ENCODE results near the gene KIF6. TPM values are rescaled to one million over a fixed set of nuclear protein-coding genes. Genes with fewer than 3 reads are reported as not detected.
A peak's percentile ranks its signal among the peaks of the same experiment; 100 is the strongest.

The KIF6 gene
- total and polyA plus RNA-seq, 2 donors = 0.24 to 0.37 TPM

- no peaks in the 10 kb centered on the region for H3K4me1 ChIP-seq (ENCODE audit: control insufficient read depth in 2 of 2, insufficient read depth in 2 of 2, low read length in 2 of 2)
- no peaks in the 10 kb centered on the region for H3K27me3 ChIP-seq (ENCODE audit: control insufficient read depth in 2 of 2, insufficient read depth in 1 of 2, low read length in 1 of 2)
- no peak overlapping the region for H3K27ac ChIP-seq (ENCODE audit: low read depth in 1 of 2, low read length in 1 of 2)
- H3K4me3 ChIP-seq (ENCODE audit: low read length in 2 of 2) = no peak overlapping the region
- 97% methylated on average over 2 of the region's 2 CpGs for WGBS
- H3K36me3 ChIP-seq (ENCODE audit: control insufficient read depth in 2 of 2, insufficient read depth in 2 of 2, low read length in 1 of 2) = no peaks in the 10 kb centered on the region
- DNase-seq (ENCODE audit: low read depth in 6 of 9, low spot score in 9 of 9) = no peak
- H3K9me3 ChIP-seq (ENCODE audit: control insufficient read depth in 2 of 2, insufficient read depth in 1 of 2, low read length in 1 of 2) = no peaks in the 10 kb centered on the region
Measured at GRCh38 chr6:39567091-39567490, 158.1 kb downstream of the KIF6 start.

GRCh38 chr6:39566456-39566855 lies 158.8 kb downstream of the KIF6 start:
- Histone ChIP-seq H3K27me3 (ENCODE audit: control insufficient read depth in 2 of 2, insufficient read depth in 1 of 2, low read length in 1 of 2) (no peaks in the 10 kb centered on the region), H3K4me1 (ENCODE audit: control insufficient read depth in 2 of 2, insufficient read depth in 2 of 2, low read length in 2 of 2) (no peaks in the 10 kb centered on the region), H3K4me3 (ENCODE audit: low read length in 2 of 2) (no peak overlapping the region), H3K9me3 (ENCODE audit: control insufficient read depth in 2 of 2, insufficient read depth in 1 of 2, low read length in 1 of 2) (no peaks in the 10 kb centered on the region), H3K36me3 (ENCODE audit: control insufficient read depth in 2 of 2, insufficient read depth in 2 of 2, low read length in 1 of 2) (no peaks in the 10 kb centered on the region), H3K27ac (ENCODE audit: low read depth in 1 of 2, low read length in 1 of 2) (no peak overlapping the region)
- DNase-seq (ENCODE audit: low read depth in 6 of 9, low spot score in 9 of 9) = no peak

- no peak for DNase-seq (ENCODE audit: low read depth in 6 of 9, low spot score in 9 of 9)
- Histone ChIP-seq H3K27me3 (ENCODE audit: control insufficient read depth in 2 of 2, insufficient read depth in 1 of 2, low read length in 1 of 2) (no peaks in the 10 kb centered on the region), H3K9me3 (ENCODE audit: control insufficient read depth in 2 of 2, insufficient read depth in 1 of 2, low read length in 1 of 2) (no peaks in the 10 kb centered on the region), H3K36me3 (ENCODE audit: control insufficient read depth in 2 of 2, insufficient read depth in 2 of 2, low read length in 1 of 2) (no peaks in the 10 kb centered on the region), H3K4me3 (ENCODE audit: low read length in 2 of 2) (no peak overlapping the region), H3K27ac (ENCODE audit: low read depth in 1 of 2, low read length in 1 of 2) (no peak overlapping the region), H3K4me1 (ENCODE audit: control insufficient read depth in 2 of 2, insufficient read depth in 2 of 2, low read length in 2 of 2) (no peaks in the 10 kb centered on the region)
- WGBS = 97% methylated on average over 1 of the region's 1 CpG
Measured at GRCh38 chr6:39565956-39566355, 159.3 kb downstream of the KIF6 start.

GRCh38 chr6:39563566-39564311 lies 161.5 kb downstream of the KIF6 start:
- Histone ChIP-seq H3K27ac (ENCODE audit: low read depth in 1 of 2, low read length in 1 of 2) (no peak overlapping the region), H3K27me3 (ENCODE audit: control insufficient read depth in 2 of 2, insufficient read depth in 1 of 2, low read length in 1 of 2) (no peaks in the 10 kb centered on the region), H3K4me3 (ENCODE audit: low read length in 2 of 2) (no peak overlapping the region), H3K36me3 (ENCODE audit: control insufficient read depth in 2 of 2, insufficient read depth in 2 of 2, low read length in 1 of 2) (no peaks in the 10 kb centered on the region), H3K4me1 (ENCODE audit: control insufficient read depth in 2 of 2, insufficient read depth in 2 of 2, low read length in 2 of 2) (no peaks in the 10 kb centered on the region), H3K9me3 (ENCODE audit: control insufficient read depth in 2 of 2, insufficient read depth in 1 of 2, low read length in 1 of 2) (no peaks in the 10 kb centered on the region)
- peak in 1 of 9 donors; percentile 4 for DNase-seq (ENCODE audit: low read depth in 6 of 9, low spot score in 9 of 9)
- WGBS = 65% methylated on average over 3 of the region's 3 CpGs

GRCh38 chr6:39561536-39562266 lies 163.5 kb downstream of the KIF6 start:
- H3K27me3 ChIP-seq (ENCODE audit: control insufficient read depth in 2 of 2, insufficient read depth in 1 of 2, low read length in 1 of 2) = no peaks in the 10 kb centered on the region
- H3K27ac ChIP-seq (ENCODE audit: low read depth in 1 of 2, low read length in 1 of 2) = no peak overlapping the region
- no peaks in the 10 kb centered on the region for H3K9me3 ChIP-seq (ENCODE audit: control insufficient read depth in 2 of 2, insufficient read depth in 1 of 2, low read length in 1 of 2)
- no peak overlapping the region for H3K4me3 ChIP-seq (ENCODE audit: low read length in 2 of 2)
- H3K36me3 ChIP-seq (ENCODE audit: control insufficient read depth in 2 of 2, insufficient read depth in 2 of 2, low read length in 1 of 2) = no peaks in the 10 kb centered on the region
- no peaks in the 10 kb centered on the region for H3K4me1 ChIP-seq (ENCODE audit: control insufficient read depth in 2 of 2, insufficient read depth in 2 of 2, low read length in 2 of 2)
- 94% methylated on average over 5 of the region's 5 CpGs for WGBS
- DNase-seq (ENCODE audit: low read depth in 6 of 9, low spot score in 9 of 9) = no peak

GRCh38 chr6:39560915-39561314 lies 164.3 kb downstream of the KIF6 start:
- H3K4me3 ChIP-seq (ENCODE audit: low read length in 2 of 2) = no peak overlapping the region
- no peak overlapping the region for H3K27ac ChIP-seq (ENCODE audit: low read depth in 1 of 2, low read length in 1 of 2)
- H3K36me3 ChIP-seq (ENCODE audit: control insufficient read depth in 2 of 2, insufficient read depth in 2 of 2, low read length in 1 of 2) = no peaks in the 10 kb centered on the region
- H3K4me1 ChIP-seq (ENCODE audit: control insufficient read depth in 2 of 2, insufficient read depth in 2 of 2, low read length in 2 of 2) = no peaks in the 10 kb centered on the region
- no peaks in the 10 kb centered on the region for H3K9me3 ChIP-seq (ENCODE audit: control insufficient read depth in 2 of 2, insufficient read depth in 1 of 2, low read length in 1 of 2)
- H3K27me3 ChIP-seq (ENCODE audit: control insufficient read depth in 2 of 2, insufficient read depth in 1 of 2, low read length in 1 of 2) = no peaks in the 10 kb centered on the region
- no peak for DNase-seq (ENCODE audit: low read depth in 6 of 9, low spot score in 9 of 9)

GRCh38 chr6:39558591-39559190 lies 166.5 kb downstream of the KIF6 start:
- Histone ChIP-seq H3K36me3 (ENCODE audit: control insufficient read depth in 2 of 2, insufficient read depth in 2 of 2, low read length in 1 of 2) (no peaks in the 10 kb centered on the region), H3K9me3 (ENCODE audit: control insufficient read depth in 2 of 2, insufficient read depth in 1 of 2, low read length in 1 of 2) (no peaks in the 10 kb centered on the region), H3K27me3 (ENCODE audit: control insufficient read depth in 2 of 2, insufficient read depth in 1 of 2, low read length in 1 of 2) (no peaks in the 10 kb centered on the region), H3K4me1 (ENCODE audit: control insufficient read depth in 2 of 2, insufficient read depth in 2 of 2, low read length in 2 of 2) (no peaks in the 10 kb centered on the region), H3K27ac (ENCODE audit: low read depth in 1 of 2, low read length in 1 of 2) (no peak overlapping the region), H3K4me3 (ENCODE audit: low read length in 2 of 2) (no peak overlapping the region)
- no peak for DNase-seq (ENCODE audit: low read depth in 6 of 9, low spot score in 9 of 9)

- 61% methylated on average over 1 of the region's 1 CpG for WGBS
- H3K36me3 ChIP-seq (ENCODE audit: control insufficient read depth in 2 of 2, insufficient read depth in 2 of 2, low read length in 1 of 2) = no peaks in the 10 kb centered on the region
- no peaks in the 10 kb centered on the region for H3K27me3 ChIP-seq (ENCODE audit: control insufficient read depth in 2 of 2, insufficient read depth in 1 of 2, low read length in 1 of 2)
- no peak overlapping the region for H3K4me3 ChIP-seq (ENCODE audit: low read length in 2 of 2)
- no peaks in the 10 kb centered on the region for H3K9me3 ChIP-seq (ENCODE audit: control insufficient read depth in 2 of 2, insufficient read depth in 1 of 2, low read length in 1 of 2)
- no peak for DNase-seq (ENCODE audit: low read depth in 6 of 9, low spot score in 9 of 9)
- no peaks in the 10 kb centered on the region for H3K4me1 ChIP-seq (ENCODE audit: control insufficient read depth in 2 of 2, insufficient read depth in 2 of 2, low read length in 2 of 2)
- no peak overlapping the region for H3K27ac ChIP-seq (ENCODE audit: low read depth in 1 of 2, low read length in 1 of 2)
Measured at GRCh38 chr6:39558079-39558478, 167.1 kb downstream of the KIF6 start.

GRCh38 chr6:39555136-39555535 lies 170.1 kb downstream of the KIF6 start:
- WGBS = 94% methylated on average over 3 of the region's 3 CpGs
- no peak for DNase-seq (ENCODE audit: low read depth in 6 of 9, low spot score in 9 of 9)
- H3K27ac ChIP-seq (ENCODE audit: low read depth in 1 of 2, low read length in 1 of 2) = no peak overlapping the region
- H3K4me3 ChIP-seq (ENCODE audit: low read length in 2 of 2) = no peak overlapping the region
- H3K36me3 ChIP-seq (ENCODE audit: control insufficient read depth in 2 of 2, insufficient read depth in 2 of 2, low read length in 1 of 2) = no peaks in the 10 kb centered on the region
- H3K9me3 ChIP-seq (ENCODE audit: control insufficient read depth in 2 of 2, insufficient read depth in 1 of 2, low read length in 1 of 2) = no peaks in the 10 kb centered on the region
- H3K4me1 ChIP-seq (ENCODE audit: control insufficient read depth in 2 of 2, insufficient read depth in 2 of 2, low read length in 2 of 2) = no peaks in the 10 kb centered on the region
- no peaks in the 10 kb centered on the region for H3K27me3 ChIP-seq (ENCODE audit: control insufficient read depth in 2 of 2, insufficient read depth in 1 of 2, low read length in 1 of 2)
